ENCODE data around the gene PTBP3.

DNA sequence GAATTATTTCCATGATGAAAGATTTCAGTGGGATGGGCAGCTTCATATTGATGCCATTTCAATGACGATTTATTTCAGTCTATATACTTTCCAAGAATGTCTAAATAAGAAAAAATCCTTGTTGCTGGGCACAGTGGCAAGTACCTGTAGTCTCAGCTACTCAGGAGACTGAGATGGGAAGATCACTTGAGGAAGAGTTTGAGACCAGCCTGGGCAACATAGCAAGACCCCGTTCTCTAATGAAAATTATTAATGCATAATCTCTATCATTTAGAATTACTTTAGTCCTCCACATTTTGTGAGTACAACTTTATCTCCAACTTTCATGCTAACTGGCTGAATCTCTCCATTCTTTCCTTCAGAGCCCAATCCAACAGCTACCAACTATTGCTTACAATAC, 52.5 kb downstream of the PTBP3 start:
- TF ChIP-seq POLR2AphosphoS5 (IDR thresholded peaks at IDR 0.05; ENCODE audit: low read depth, low read length) (no peak), POLR2A (IDR thresholded peaks at IDR 0.05; ENCODE audit: low read depth, low read length) (no peak), TAF1 (IDR thresholded peaks at IDR 0.05; ENCODE audit: borderline replicate concordance, low read depth, low read length) (no peak)

Data from GM12892 (cell line).